H1 (cell line): ENCODE measurements around the gene TMEM72.

Experiments
- ATF3 ChIP-seq: IDR thresholded peaks from 2 replicates; pipeline ENCODE4 v1.6.1; 2011; ENCODE audit warnings: low read depth, mild to moderate bottlenecking, low read length; ENCODE audit not compliant: insufficient read depth
- CBX5 ChIP-seq: fragments of 300-800, 300-1000 bp; sonication (generic); IDR thresholded peaks from 2 replicates; pipeline ENCODE4 v1.7.1; 2016; ENCODE audit warnings: antibody characterized with exemption, low read length, low read depth
- CREB1 ChIP-seq: IDR thresholded peaks from 2 replicates; pipeline ENCODE4 v1.6.1; 2012; ENCODE audit warnings: inconsistent platforms
- EP300 ChIP-seq, 2 experiments: IDR thresholded peaks; 1 replicate in 1 of 2; 2 replicates in 1 of 2; pipeline ENCODE4 v1.6.1; 2011 to 2012; ENCODE audit warnings: low read depth in 2 of 2, low read length in 2 of 2, mild to moderate bottlenecking in 2 of 2, borderline replicate concordance in 1 of 2, inconsistent platforms in 1 of 2, moderate library complexity in 1 of 2
- EZH2 ChIP-seq: fragments of 200-600 bp; sonication (generic); IDR thresholded peaks from 2 replicates; pipeline ENCODE4 v1.7.1; 2012; ENCODE audit warnings: low read depth, mild to moderate bottlenecking, moderate library complexity, low read length, inconsistent platforms; ENCODE audit not compliant: severe bottlenecking
- FOSL1 ChIP-seq: IDR thresholded peaks from 2 replicates; pipeline ENCODE4 v1.6.1; 2011; ENCODE audit warnings: mild to moderate bottlenecking, low read depth, low read length, moderate library complexity; ENCODE audit not compliant: insufficient read depth
- MAFK ChIP-seq: IDR thresholded peaks from 2 replicates; pipeline ENCODE4 v1.6.1; 2012; ENCODE audit warnings: low read depth, mild to moderate bottlenecking, improper control_type of control experiment, low read length
- NRF1 ChIP-seq: IDR thresholded peaks from 2 replicates; pipeline ENCODE4 v1.6.1; 2011; ENCODE audit warnings: mild to moderate bottlenecking, low read depth, low read length, improper control_type of control experiment
- PHF8 ChIP-seq: fragments of 200-600 bp; sonication (generic); conservative IDR thresholded peaks from 2 replicates; pipeline ENCODE4 v1.7.1; 2012; ENCODE audit warnings: low read depth, mild to moderate bottlenecking, inconsistent platforms, low read length, moderate library complexity
- POLR2A ChIP-seq, 2 experiments: IDR thresholded peaks; 1 replicate in 1 of 2; 2 replicates in 1 of 2; pipeline ENCODE4 v1.6.1; 2011; ENCODE audit warnings: low read depth in 2 of 2, low read length in 2 of 2, mild to moderate bottlenecking in 2 of 2; ENCODE audit errors: control extremely low read depth in 1 of 2
- TAF1 ChIP-seq: IDR thresholded peaks from 2 replicates; pipeline ENCODE4 v1.6.1; 2011; ENCODE audit warnings: mild to moderate bottlenecking, low read depth, low read length

- TF ChIP-seq ATF3: no peak
- no peak for TF ChIP-seq FOSL1
- no peak for TF ChIP-seq NRF1
- TF ChIP-seq CREB1: no peak
- no peak for TF ChIP-seq POLR2A (IDR thresholded peaks at IDR 0.05; ENCODE audit: control extremely low read depth in 1 of 2, low read depth in 2 of 2, low read length in 2 of 2)
- TF ChIP-seq EZH2: no peak
- TF ChIP-seq PHF8: no peak
- no peak for TF ChIP-seq MAFK
- TF ChIP-seq CBX5: no peak
- no peak for TF ChIP-seq EP300 (IDR thresholded peaks at IDR 0.05; ENCODE audit: borderline replicate concordance in 1 of 2, low read depth in 2 of 2, low read length in 2 of 2)
- no peak for TF ChIP-seq TAF1
Measured at GRCh38 chr10:44925811-44926750, 14.9 kb downstream of the TMEM72 start.
